ENCODE measurements around the gene PARP3.

DNA sequence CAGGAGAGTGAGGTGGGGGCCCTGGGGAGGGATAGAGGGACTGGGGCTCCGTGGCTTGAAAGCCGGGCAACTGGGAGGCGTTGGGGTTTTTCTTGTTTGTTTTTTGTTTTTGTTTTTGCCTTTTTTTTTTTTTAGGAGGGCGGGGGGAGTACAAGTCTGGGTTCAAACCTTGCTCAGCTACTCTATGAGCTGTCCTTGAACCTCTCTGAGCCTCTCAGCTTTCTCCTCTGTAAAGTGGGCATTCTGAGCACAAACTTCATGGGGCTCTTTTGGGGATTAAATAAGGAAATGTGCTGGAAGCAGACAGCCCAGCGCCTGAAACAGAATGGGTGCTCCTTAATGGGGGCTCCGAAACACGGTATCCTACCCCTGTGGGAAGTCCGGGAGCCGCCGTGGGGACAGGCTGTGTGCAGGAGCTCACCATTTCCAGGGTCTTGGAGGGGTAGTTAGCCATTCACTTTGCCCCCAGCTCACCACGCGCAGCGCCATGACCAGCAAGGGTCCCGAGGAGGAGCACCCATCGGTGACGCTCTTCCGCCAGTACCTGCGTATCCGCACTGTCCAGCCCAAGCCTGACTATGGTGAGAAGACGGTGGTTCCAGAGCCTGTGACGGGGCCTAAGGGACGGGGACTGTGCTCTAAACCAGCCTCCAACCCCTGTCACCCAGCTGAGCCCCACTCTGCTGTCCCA is 41.6 kb downstream of the PARP3 start:
- TF ChIP-seq, protein P1, sequence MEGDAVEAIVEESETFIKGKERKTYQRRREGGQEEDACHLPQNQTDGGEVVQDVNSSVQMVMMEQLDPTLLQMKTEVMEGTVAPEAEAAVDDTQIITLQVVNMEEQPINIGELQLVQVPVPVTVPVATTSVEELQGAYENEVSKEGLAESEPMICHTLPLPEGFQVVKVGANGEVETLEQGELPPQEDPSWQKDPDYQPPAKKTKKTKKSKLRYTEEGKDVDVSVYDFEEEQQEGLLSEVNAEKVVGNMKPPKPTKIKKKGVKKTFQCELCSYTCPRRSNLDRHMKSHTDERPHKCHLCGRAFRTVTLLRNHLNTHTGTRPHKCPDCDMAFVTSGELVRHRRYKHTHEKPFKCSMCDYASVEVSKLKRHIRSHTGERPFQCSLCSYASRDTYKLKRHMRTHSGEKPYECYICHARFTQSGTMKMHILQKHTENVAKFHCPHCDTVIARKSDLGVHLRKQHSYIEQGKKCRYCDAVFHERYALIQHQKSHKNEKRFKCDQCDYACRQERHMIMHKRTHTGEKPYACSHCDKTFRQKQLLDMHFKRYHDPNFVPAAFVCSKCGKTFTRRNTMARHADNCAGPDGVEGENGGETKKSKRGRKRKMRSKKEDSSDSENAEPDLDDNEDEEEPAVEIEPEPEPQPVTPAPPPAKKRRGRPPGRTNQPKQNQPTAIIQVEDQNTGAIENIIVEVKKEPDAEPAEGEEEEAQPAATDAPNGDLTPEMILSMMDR (IDR thresholded peaks at IDR 0.05 in 8 of 11, conservative IDR thresholded peaks at IDR 0.05 in 3 of 11) = no peak
- TF ChIP-seq POLR2AphosphoS5 (IDR thresholded peaks at IDR 0.05) (no peak), POLR2A (IDR thresholded peaks at IDR 0.05) (no peak)
